K562 (cell line): ENCODE data around the gene FAM186B. TPM values are rescaled to one million over a fixed set of nuclear protein-coding genes. Genes with fewer than 3 reads are reported as not detected.

Source experiments
- CUX1 ChIP-seq: fragments of 200-800 bp; sonication (Bioruptor generic); IDR thresholded peaks from 2 replicates; pipeline ENCODE4 v1.6.1; 2016; ENCODE audit warnings: missing genetic modification characterization, missing compliant biosample characterization
- UBTF ChIP-seq, 2 experiments: IDR thresholded peaks; 2 replicates each; pipeline ENCODE4 v1.6.1; 2012; ENCODE audit warnings: improper control_type of control experiment in 2 of 2, low read depth in 2 of 2, low read length in 2 of 2, borderline replicate concordance in 1 of 2
- XRCC4 ChIP-seq: IDR thresholded peaks from one replicate; pipeline ENCODE4 v1.6.1; 2011; ENCODE audit not compliant: insufficient read depth, insufficient read length; ENCODE audit errors: extremely low read depth
- ZNF785 ChIP-seq: fragments of 250-450 bp; sonication (Bioruptor Pico); IDR thresholded peaks from 2 replicates; pipeline ENCODE4 v1.4.0; 2020; ENCODE audit warnings: mild to moderate bottlenecking
- polyA plus RNA-seq, 8 experiments: library from polyadenylated mRNA; depleted of rRNA in 4 of 8; stranded (reverse) in 5 of 8; unstranded in 3 of 8; fragments of >200 nt; fragmentation: Nextera tagmentation in 2 of 8; fragmentation: Illumina TruSeq in 1 of 8; extraction: Ambion mirVana in 2 of 8; extraction: Trizol in 1 of 8; gene quantifications; 2 replicates each; pipeline versions ENCODE4 v1.2.1 to v1.2.3, GENCODE V29; 2011 to 2014; ENCODE audit warnings: inconsistent platforms in 1 of 8, missing spikeins in 1 of 8
- total RNA-seq, 7 experiments: library from RNA; depleted of rRNA in 6 of 7; stranded (reverse); fragments of >200 nt in 6 of 7; fragmentation: Illumina TruSeq in 2 of 7; extraction: Trizol in 2 of 7; gene quantifications; 2 replicates each; pipeline versions ENCODE4 v1.2.1 to v1.2.3, GENCODE V29; 2011 to 2021; ENCODE audit warnings: low replicate concordance in 1 of 7
- TF ChIP-seq, protein P1 (sequence below): fragments of 450-650 bp; formaldehyde crosslinking; IDR thresholded peaks from 2 replicates; pipeline ENCODE4 v1.4.0; 2020; ENCODE audit warnings: mild to moderate bottlenecking, mixed read lengths

The FAM186B gene
- total and polyA plus RNA-seq, 9 of the 15 experiments (the other 6 are each of a cell fraction or from before 2014, with no cell fraction given), result 0.07 to 0.42 (median 0.15) TPM

DNA sequence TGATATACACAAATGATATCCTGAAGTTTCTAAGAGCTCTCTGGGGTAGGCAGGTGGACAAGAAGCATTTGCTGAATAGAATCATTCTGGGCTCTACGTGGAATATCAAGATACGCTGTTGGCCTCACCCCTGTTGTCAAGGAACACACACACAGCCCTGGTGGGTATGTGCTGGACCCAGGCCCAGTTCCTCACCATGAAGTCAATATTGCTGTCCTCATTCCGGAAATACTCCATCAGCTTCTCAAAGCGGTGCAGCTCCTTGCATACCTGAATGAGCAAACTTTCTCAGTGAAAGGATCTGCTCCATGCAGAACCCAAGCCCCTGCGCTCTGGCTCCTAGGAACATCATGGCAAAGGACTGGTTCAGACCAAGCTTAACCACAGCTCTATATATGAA, 49.3 kb upstream of the FAM186B start (continued):
- no peak for TF ChIP-seq UBTF (IDR thresholded peaks at IDR 0.05; ENCODE audit: borderline replicate concordance in 1 of 2, low read depth in 2 of 2, low read length in 2 of 2)
- no peak for TF ChIP-seq XRCC4
- no peak for TF ChIP-seq CUX1 (CRISPR knock-in tag)
- no peak for TF ChIP-seq ZNF785 (CRISPR knock-in tag)
- TF ChIP-seq, protein P1, sequence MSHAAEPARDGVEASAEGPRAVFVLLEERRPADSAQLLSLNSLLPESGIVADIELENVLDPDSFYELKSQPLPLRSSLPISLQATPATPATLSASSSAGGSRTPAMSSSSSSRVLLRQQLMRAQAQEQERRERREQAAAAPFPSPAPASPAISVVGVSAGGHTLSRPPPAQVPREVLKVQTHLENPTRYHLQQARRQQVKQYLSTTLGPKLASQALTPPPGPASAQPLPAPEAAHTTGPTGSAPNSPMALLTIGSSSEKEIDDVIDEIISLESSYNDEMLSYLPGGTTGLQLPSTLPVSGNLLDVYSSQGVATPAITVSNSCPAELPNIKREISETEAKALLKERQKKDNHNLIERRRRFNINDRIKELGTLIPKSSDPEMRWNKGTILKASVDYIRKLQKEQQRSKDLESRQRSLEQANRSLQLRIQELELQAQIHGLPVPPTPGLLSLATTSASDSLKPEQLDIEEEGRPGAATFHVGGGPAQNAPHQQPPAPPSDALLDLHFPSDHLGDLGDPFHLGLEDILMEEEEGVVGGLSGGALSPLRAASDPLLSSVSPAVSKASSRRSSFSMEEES (CRISPR knock-in tag), result no peak
- TF ChIP-seq, all 486 proteins: peak for 0
